Sigmoid colon (tissue), 7 donors: Measurements from ENCODE around the gene DENND4A. TPM values are rescaled to one million over a fixed set of nuclear protein-coding genes. Genes with fewer than 3 reads are reported as not detected.
"Not testable (repeated sequence)": the region's sequence is repeated elsewhere in the genome, so short reads cannot be mapped to it uniquely, and the experiment has no call there.

Source experiments
- DNase-seq: peaks from one replicate; pipeline ENCODE4 v3.0.0-alpha.2; 2019
- H3K27ac ChIP-seq, 4 donors: fragments of 200-600 bp; sonication (generic); one replicate each; pipeline ENCODE4 v1.5.1; 2016 to 2019; ENCODE audit warnings: mild to moderate bottlenecking in 1 of 4
- H3K27me3 ChIP-seq, 3 donors: fragments of 200-600 bp; sonication (generic); one replicate each; pipeline ENCODE4 v1.5.1; 2019; ENCODE audit warnings: mild to moderate bottlenecking in 1 of 3
- H3K36me3 ChIP-seq, 4 donors: fragments of 200-600 bp; sonication (generic); one replicate each; pipeline ENCODE4 v1.5.1; 2016 to 2019
- H3K4me1 ChIP-seq, 4 donors: fragments of 200-600 bp; sonication (generic); one replicate each; pipeline ENCODE4 v1.5.1; 2017 to 2019
- H3K4me3 ChIP-seq, 4 donors: fragments of 200-600 bp; sonication (generic); one replicate each; pipeline ENCODE4 v1.5.1; 2017 to 2019; ENCODE audit warnings: mild to moderate bottlenecking in 2 of 4, moderate library complexity in 1 of 4
- H3K9me3 ChIP-seq, 4 donors: fragments of 200-600 bp in 3 of 4; sonication (generic) in 3 of 4; one replicate each; pipeline versions ENCODE4 v1.5.1 to v1.6.1; 2013 to 2019
- EP300 ChIP-seq, 4 donors: sonication (generic); formaldehyde crosslinking; IDR thresholded peaks; one replicate each; pipeline ENCODE4 v1.6.1; 2017; ENCODE audit warnings: antibody characterized with exemption in 4 of 4
- POLR2A ChIP-seq, 2 donors: fragments of 450-650 bp; IDR thresholded peaks; one replicate each; pipeline ENCODE4 v1.6.1; 2016; ENCODE audit warnings: antibody characterized with exemption in 2 of 2, mild to moderate bottlenecking in 2 of 2, moderate library complexity in 2 of 2
- POLR2AphosphoS5 ChIP-seq, 4 donors: sonication (generic); formaldehyde crosslinking; IDR thresholded peaks; one replicate each; pipeline ENCODE4 v1.6.1; 2017; ENCODE audit warnings: antibody characterized with exemption in 4 of 4
- WGBS, 2 donors: extraction: QIAGEN DNeasy Blood & Tissue Kit; methylation state at CpG; one replicate each; pipeline ENCODE4 v1.1.7; 2013; 5-methylcytosine and 5-hydroxymethylcytosine counted together
- intact Hi-C: fragments of 100-400 bp; cut with DNase I; formaldehyde crosslinking; loops from one replicate; pipeline ENCODE4 v1.15.1; 2023
- polyA plus RNA-seq, 3 donors: library from polyadenylated mRNA; stranded (reverse); fragments of 200-250 nt; gene quantifications; one replicate each; pipeline ENCODE4 v1.2.3, GENCODE V29; 2013
- total RNA-seq, 4 donors: library from RNA; depleted of rRNA; stranded (reverse); fragments of >200 nt; gene quantifications; one replicate each; pipeline ENCODE4 v1.1.0, GENCODE V29; 2016
- TF ChIP-seq, protein P1 (sequence below), 4 experiments: fragments of 450-650 bp in 3 of 4; fragments of 200-600 bp in 1 of 4; IDR thresholded peaks; one replicate each; pipeline ENCODE4 v1.5.1; 2016 to 2019; ENCODE audit warnings: antibody characterized with exemption in 4 of 4, mild to moderate bottlenecking in 3 of 4, moderate library complexity in 2 of 4
- donor health status: healthy with polysubstance abuse.
- donor health status: Bipolar disorder and iron deficiency.
- donor health status: healthy.

DENND4A gene
- total and polyA plus RNA-seq, 7 donors = 2.4 to 46.1 (median 29.3) TPM

- no peaks in the 10 kb centered on the region for H3K4me1 ChIP-seq
- WGBS, 2 donors = 90 to 91% methylated on average over 2 of the region's 2 CpGs
- no peaks in the 10 kb centered on the region for H3K27me3 ChIP-seq
- no peak overlapping the region for H3K27ac ChIP-seq
- H3K9me3 ChIP-seq = no peaks in the 10 kb centered on the region
- peaks cover 0 to 28% (median 0%) of the 10 kb centered on the region in 4 donors for H3K36me3 ChIP-seq
- TF ChIP-seq EP300 (IDR thresholded peaks at IDR 0.05) = no peak
- no peak for TF ChIP-seq POLR2AphosphoS5 (IDR thresholded peaks at IDR 0.05)
- TF ChIP-seq, protein P1, sequence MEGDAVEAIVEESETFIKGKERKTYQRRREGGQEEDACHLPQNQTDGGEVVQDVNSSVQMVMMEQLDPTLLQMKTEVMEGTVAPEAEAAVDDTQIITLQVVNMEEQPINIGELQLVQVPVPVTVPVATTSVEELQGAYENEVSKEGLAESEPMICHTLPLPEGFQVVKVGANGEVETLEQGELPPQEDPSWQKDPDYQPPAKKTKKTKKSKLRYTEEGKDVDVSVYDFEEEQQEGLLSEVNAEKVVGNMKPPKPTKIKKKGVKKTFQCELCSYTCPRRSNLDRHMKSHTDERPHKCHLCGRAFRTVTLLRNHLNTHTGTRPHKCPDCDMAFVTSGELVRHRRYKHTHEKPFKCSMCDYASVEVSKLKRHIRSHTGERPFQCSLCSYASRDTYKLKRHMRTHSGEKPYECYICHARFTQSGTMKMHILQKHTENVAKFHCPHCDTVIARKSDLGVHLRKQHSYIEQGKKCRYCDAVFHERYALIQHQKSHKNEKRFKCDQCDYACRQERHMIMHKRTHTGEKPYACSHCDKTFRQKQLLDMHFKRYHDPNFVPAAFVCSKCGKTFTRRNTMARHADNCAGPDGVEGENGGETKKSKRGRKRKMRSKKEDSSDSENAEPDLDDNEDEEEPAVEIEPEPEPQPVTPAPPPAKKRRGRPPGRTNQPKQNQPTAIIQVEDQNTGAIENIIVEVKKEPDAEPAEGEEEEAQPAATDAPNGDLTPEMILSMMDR (IDR thresholded peaks at IDR 0.05) = no peak
- no peak for TF ChIP-seq POLR2A (IDR thresholded peaks at IDR 0.05)
- no peak for DNase-seq
- H3K4me3 ChIP-seq = no peak overlapping the region
- intact Hi-C loops = loop anchor here (5.0 kb wide), 1 partner anchor 76 kb away; no protein-coding TSS in a partner anchor
Measured at GRCh38 chr15:65751431-65751830, 40.7 kb downstream of the DENND4A start.

DNA sequence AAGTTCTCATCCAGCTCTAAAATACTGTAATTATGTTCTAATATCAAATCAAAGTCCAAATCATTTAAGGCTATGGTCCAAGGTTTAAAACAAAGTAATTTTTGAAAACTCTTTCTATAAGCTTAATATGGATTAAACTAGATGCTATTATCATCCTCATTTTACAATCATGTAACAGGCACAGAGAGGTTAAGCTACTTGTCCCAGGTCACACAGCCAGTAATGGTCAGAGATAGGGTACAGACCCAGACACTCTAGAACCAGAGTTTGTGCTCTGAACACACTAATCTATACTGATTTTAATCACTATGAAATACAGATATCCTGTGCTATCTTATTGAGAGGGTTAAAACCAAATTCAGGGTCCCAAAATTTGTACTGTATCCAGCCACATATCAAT lies 44.8 kb downstream of the DENND4A start:
- Histone ChIP-seq H3K4me3 (no peak overlapping the region), H3K9me3 (no peaks in the 10 kb centered on the region), H3K27me3 (no peaks in the 10 kb centered on the region), H3K27ac (no peak overlapping the region), H3K4me1 (no peaks in the 10 kb centered on the region), H3K36me3 (peaks cover 0 to 28% (median 0%) of the 10 kb centered on the region in 4 donors)
- TF ChIP-seq POLR2A (IDR thresholded peaks at IDR 0.05) = no peak
- TF ChIP-seq POLR2AphosphoS5 (IDR thresholded peaks at IDR 0.05) = no peak
- TF ChIP-seq, protein P1 (IDR thresholded peaks at IDR 0.05) = no peak
- TF ChIP-seq EP300 (IDR thresholded peaks at IDR 0.05) = no peak
- DNase-seq = no peak
- intact Hi-C loops = no loop called here

- no peaks in the 10 kb centered on the region for H3K9me3 ChIP-seq
- DNase-seq = no peak
- TF ChIP-seq EP300 (IDR thresholded peaks at IDR 0.05) (no peak), POLR2A (IDR thresholded peaks at IDR 0.05) (no peak), POLR2AphosphoS5 (IDR thresholded peaks at IDR 0.05) (no peak)
- TF ChIP-seq, protein P1 (IDR thresholded peaks at IDR 0.05) = no peak
- H3K36me3 ChIP-seq = peaks cover 0 to 19% (median 0%) of the 10 kb centered on the region in 4 donors
- no peak overlapping the region for H3K4me3 ChIP-seq
- WGBS, 2 donors = 92 to 94% methylated on average over 1 of the region's 1 CpG
- no peaks in the 10 kb centered on the region for H3K27me3 ChIP-seq
- intact Hi-C loops = no loop called here
- no peaks in the 10 kb centered on the region for H3K4me1 ChIP-seq
- no peak overlapping the region for H3K27ac ChIP-seq
Measured at GRCh38 chr15:65743637-65744252, 48.3 kb downstream of the DENND4A start.

DNA sequence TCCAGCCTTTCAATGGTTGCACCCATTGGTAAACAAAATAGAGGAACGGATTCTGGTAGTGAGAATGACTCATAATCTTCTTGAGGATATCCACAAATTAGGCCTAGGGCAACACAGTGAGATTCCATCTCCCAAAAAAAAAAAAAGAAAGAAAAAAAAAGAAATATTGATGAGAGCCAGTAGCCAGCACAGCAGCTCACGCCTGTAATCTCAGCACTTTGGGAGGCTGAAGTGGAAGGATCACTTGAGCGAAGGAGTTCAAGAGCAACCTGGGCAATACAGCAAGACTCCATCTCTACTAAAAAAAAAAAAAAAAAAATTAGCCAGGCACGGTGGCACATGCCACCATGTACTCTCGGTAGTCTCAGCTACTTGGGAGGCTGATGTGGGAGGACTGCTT lies 51.9 kb downstream of the DENND4A start:
- Histone ChIP-seq H3K27ac (no peak overlapping the region), H3K36me3 (peaks cover 0 to 53% (median 2%) of the 10 kb centered on the region in 4 donors), H3K4me1 (no peaks in the 10 kb centered on the region), H3K4me3 (no peak overlapping the region), H3K9me3 (no peaks in the 10 kb centered on the region), H3K27me3 (no peaks in the 10 kb centered on the region)
- 94 to 97% methylated on average over 5 of the region's 5 CpGs for WGBS, 2 donors
- TF ChIP-seq POLR2A (IDR thresholded peaks at IDR 0.05) (no peak), EP300 (IDR thresholded peaks at IDR 0.05) (no peak), POLR2AphosphoS5 (IDR thresholded peaks at IDR 0.05) (no peak)
- TF ChIP-seq, protein P1 (IDR thresholded peaks at IDR 0.05) = no peak
- intact Hi-C loops = no loop called here
- DNase-seq = no peak

- Histone ChIP-seq H3K4me3 (no peak overlapping the region), H3K9me3 (no peaks in the 10 kb centered on the region), H3K27ac (no peak overlapping the region), H3K36me3 (peaks cover 0 to 59% (median 5%) of the 10 kb centered on the region in 4 donors), H3K27me3 (no peaks in the 10 kb centered on the region), H3K4me1 (no peaks in the 10 kb centered on the region)
- intact Hi-C loops = no loop called here
- TF ChIP-seq POLR2A (IDR thresholded peaks at IDR 0.05) (no peak), EP300 (IDR thresholded peaks at IDR 0.05) (no peak), POLR2AphosphoS5 (IDR thresholded peaks at IDR 0.05) (no peak)
- TF ChIP-seq, protein P1 (IDR thresholded peaks at IDR 0.05) = no peak
- DNase-seq = no peak
- 49 to 72% methylated on average over 1 of the region's 1 CpG for WGBS, 2 donors
Measured at GRCh38 chr15:65738649-65739048, 53.4 kb downstream of the DENND4A start.

- H3K4me1 ChIP-seq, H3K4me3 ChIP-seq, intact Hi-C loops, H3K9me3 ChIP-seq, DNase-seq, H3K27me3 ChIP-seq, H3K27ac ChIP-seq: not testable (repeated sequence)
- H3K36me3 ChIP-seq = peaks cover 0 to 63% (median 8%) of the 10 kb centered on the region in 4 donors
- 91 to 93% methylated on average over 4 of the region's 4 CpGs for WGBS, 2 donors
Measured at GRCh38 chr15:65733599-65733998, 58.5 kb downstream of the DENND4A start.
